Uterus (tissue), 2 donors: ENCODE measurements around the gene ZNF157.

Source experiments
- POLR2A ChIP-seq, 2 donors: fragments of 450-650 bp; IDR thresholded peaks; one replicate each; pipeline ENCODE4 v1.6.1; 2016; ENCODE audit warnings: antibody characterized with exemption in 2 of 2, mild to moderate bottlenecking in 1 of 2, moderate library complexity in 1 of 2
- TF ChIP-seq, protein P1 (sequence below), 4 experiments: fragments of 200-600 bp in 2 of 4; fragments of 450-650 bp in 2 of 4; sonication (generic) in 2 of 4; IDR thresholded peaks; one replicate each; pipeline ENCODE4 v1.5.1; 2016 to 2019; ENCODE audit warnings: antibody characterized with exemption in 4 of 4, mild to moderate bottlenecking in 2 of 4, moderate library complexity in 1 of 4

DNA sequence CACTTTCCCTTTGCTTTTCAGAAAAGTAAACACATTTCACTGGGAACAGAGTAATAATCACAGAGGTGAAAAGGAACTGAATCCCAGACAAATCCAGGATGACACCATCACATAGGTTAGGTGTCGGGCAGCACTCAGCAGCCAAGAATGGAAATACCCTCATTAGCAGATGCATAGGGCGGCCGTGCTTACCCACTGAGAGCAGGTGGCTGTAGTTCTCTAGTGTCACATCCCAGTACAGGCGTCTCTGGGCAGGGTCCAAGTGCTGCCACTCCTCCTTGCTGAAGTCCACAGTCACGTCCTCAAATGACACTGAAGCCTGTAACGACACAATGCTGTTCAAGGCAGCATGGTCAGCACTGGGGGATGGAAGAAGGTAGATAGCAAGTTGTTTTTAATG, 85.7 kb downstream of the ZNF157 start:
- TF ChIP-seq POLR2A (IDR thresholded peaks at IDR 0.05) = no peak
- TF ChIP-seq, protein P1, sequence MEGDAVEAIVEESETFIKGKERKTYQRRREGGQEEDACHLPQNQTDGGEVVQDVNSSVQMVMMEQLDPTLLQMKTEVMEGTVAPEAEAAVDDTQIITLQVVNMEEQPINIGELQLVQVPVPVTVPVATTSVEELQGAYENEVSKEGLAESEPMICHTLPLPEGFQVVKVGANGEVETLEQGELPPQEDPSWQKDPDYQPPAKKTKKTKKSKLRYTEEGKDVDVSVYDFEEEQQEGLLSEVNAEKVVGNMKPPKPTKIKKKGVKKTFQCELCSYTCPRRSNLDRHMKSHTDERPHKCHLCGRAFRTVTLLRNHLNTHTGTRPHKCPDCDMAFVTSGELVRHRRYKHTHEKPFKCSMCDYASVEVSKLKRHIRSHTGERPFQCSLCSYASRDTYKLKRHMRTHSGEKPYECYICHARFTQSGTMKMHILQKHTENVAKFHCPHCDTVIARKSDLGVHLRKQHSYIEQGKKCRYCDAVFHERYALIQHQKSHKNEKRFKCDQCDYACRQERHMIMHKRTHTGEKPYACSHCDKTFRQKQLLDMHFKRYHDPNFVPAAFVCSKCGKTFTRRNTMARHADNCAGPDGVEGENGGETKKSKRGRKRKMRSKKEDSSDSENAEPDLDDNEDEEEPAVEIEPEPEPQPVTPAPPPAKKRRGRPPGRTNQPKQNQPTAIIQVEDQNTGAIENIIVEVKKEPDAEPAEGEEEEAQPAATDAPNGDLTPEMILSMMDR (IDR thresholded peaks at IDR 0.05) = no peak
